Measurements from ENCODE around the gene WDPCP.
"Not testable (repeated sequence)": the region's sequence is repeated elsewhere in the genome, so short reads cannot be mapped to it uniquely, and the experiment has no call there.

The WDPCP gene

DNA sequence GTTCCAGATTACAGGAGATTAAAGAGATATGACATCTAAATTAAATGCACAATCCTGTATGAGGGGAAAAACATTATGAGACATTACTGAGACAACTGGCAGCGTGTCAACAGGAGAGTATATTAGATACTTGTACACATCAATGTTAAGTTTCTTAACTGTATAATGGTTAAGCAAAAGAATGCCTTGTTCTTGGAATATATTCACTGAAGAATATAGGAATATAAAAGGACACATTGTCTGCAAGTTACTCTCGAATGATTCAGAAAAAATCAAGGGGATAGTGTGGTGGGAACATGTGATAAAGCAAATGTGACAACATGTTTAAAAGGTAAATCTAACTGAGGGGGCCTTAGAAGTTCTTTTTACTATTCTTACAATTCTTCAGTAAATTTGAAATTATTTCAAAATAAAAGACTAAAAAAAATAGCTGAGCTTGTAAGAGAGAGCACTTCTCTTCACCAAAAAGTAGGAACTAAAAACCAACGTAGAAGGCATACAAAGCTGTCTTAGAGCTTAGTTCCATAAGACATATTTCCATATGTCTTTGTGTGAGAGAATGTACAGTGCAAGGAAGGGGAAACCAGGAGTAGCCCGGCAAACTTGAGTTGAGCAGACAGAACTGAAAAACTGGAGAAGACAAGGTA is 7.5 kb downstream of the WDPCP start:
- ChIA-PET POLR2A (no interaction called here), CTCF (no interaction called here)
- TF ChIP-seq, protein P1, sequence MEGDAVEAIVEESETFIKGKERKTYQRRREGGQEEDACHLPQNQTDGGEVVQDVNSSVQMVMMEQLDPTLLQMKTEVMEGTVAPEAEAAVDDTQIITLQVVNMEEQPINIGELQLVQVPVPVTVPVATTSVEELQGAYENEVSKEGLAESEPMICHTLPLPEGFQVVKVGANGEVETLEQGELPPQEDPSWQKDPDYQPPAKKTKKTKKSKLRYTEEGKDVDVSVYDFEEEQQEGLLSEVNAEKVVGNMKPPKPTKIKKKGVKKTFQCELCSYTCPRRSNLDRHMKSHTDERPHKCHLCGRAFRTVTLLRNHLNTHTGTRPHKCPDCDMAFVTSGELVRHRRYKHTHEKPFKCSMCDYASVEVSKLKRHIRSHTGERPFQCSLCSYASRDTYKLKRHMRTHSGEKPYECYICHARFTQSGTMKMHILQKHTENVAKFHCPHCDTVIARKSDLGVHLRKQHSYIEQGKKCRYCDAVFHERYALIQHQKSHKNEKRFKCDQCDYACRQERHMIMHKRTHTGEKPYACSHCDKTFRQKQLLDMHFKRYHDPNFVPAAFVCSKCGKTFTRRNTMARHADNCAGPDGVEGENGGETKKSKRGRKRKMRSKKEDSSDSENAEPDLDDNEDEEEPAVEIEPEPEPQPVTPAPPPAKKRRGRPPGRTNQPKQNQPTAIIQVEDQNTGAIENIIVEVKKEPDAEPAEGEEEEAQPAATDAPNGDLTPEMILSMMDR (IDR thresholded peaks at IDR 0.05; ENCODE audit: control extremely low read depth, extremely low read depth, low read depth, missing control alignments), result no peak

DNA sequence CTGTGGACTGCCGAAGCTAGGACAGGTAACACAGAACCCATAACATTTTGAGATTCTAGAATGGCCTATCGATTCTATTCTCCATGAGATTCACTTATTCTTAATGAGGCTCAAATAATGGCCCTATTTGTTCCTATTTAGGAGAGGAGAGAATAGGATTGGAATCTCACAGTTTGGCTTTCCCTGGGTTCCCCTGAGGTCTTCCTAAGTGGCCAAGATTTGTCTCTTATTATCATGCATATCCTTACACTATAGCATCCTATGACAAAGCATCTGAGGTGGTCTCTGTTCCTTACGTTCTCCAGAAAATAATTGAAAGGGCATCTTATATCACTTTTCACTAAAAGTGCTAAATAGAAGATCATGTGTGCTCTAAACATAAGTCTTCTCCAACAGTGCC is 9.5 kb downstream of the WDPCP start:
- CTCF ChIA-PET, result no interaction called here
- TF ChIP-seq, protein P1 (IDR thresholded peaks at IDR 0.05; ENCODE audit: control extremely low read depth, extremely low read depth, low read depth, missing control alignments), result no peak
- POLR2A ChIA-PET, result no interaction called here
- DNase-seq (ENCODE audit: extremely low spot score), result no peak

More for the DNA sequence above, 7.5 kb downstream of the WDPCP start:
- no peak for DNase-seq (ENCODE audit: extremely low spot score)

DNA sequence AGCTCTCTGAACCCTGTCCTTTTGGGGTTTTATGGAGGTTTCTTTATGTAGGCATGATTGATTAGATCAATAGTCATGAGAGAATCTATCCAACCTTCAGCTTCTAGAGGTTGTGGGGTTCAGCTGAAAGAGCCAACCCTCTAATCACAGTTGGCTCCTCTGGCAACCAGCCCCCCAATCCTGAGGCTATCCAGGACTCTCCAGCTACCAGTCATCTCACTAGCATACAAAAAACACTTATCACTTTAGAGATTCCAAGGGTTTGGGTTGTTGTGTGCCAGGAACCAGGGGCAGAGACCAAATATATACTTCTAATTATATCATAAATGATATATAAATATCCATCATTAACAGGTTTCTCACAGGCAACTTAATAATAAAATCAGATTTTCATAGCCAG is 11.7 kb downstream of the WDPCP start:
- TF ChIP-seq, protein P1 (IDR thresholded peaks at IDR 0.05; ENCODE audit: control extremely low read depth, extremely low read depth, low read depth, missing control alignments), result no peak
- ChIA-PET POLR2A (no interaction called here), CTCF (no interaction called here)

DNA sequence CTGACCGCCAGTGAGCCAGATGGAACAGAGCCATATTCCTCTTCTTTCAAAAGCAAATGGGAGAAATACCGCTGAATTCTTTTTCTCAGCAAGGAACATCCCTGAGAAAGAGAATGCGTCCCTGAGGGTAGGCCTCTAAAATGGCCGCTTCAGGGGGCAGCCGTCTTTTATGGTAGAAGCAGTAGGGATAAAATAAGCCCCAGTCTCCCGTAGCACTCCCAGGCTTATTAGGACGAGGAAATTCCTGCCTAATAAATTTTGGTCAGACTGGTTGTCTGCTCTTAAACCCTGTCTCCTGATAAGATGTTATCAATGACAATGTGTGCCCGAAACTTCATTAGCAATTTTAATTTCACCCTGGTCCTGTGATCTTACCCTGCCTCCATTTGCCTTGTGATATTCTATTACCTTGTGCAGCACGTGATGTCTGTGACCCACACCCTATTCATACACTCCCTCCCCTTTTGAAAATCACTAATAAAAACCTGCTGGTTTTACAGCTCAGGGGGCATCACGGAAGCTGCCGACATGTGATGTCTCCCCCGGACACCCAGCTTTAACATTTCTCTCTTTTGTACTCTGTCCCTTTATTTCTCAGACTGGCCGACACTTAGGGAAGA is 14.4 kb downstream of the WDPCP start:
- CTCF ChIA-PET; DNase-seq (ENCODE audit: extremely low spot score); POLR2A ChIA-PET: not testable (repeated sequence)

More for the DNA sequence above, 11.7 kb downstream of the WDPCP start:
- DNase-seq (ENCODE audit: extremely low spot score), result no peak

DNA sequence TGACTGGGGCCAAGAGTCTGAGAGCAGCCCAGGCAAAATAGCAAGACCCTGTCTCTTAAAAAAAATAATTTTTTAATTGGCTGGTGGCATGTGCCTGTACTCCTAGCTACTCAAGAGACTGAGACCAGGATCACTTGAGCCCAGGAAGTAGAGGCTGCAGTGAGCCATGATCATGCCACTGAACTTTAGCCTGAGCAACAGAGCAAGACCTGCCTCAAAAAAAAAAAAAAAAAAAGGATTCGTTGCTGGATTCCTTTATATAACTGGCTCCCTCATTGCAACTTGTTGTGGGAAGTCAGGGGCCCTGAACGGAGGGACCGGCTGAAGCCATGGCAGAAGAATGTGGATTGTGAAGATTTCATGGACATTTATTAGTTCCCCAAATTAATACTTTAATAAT is 15.3 kb downstream of the WDPCP start:
- DNase-seq (ENCODE audit: extremely low spot score); POLR2A ChIA-PET; CTCF ChIA-PET: not testable (repeated sequence)

DNA sequence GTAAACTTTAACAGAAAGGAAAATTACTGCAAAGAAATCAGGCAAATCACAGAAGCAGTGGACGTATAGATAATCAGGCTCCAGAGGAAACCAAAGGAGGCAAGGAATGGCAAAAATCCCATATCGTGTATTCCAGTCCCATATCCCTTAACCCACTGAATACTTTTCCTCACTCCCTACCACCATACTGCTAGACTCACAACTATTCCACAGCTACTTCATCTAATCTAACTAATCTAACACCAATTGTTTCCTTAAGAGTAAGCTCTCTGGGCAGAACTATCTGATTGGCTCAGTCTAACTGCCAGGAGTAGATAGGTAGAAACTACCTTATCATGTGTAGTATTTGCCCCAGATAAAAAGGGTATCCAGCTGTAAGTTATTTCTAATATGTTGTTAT is 16.3 kb downstream of the WDPCP start:
- TF ChIP-seq, protein P1 (IDR thresholded peaks at IDR 0.05; ENCODE audit: control extremely low read depth, extremely low read depth, low read depth, missing control alignments), result no peak
- CTCF ChIA-PET, result interaction anchor here (0.9 kb wide), 1 partner anchor 13 kb away, joined by 3 read pairs; no protein-coding TSS in a partner anchor

DNA sequence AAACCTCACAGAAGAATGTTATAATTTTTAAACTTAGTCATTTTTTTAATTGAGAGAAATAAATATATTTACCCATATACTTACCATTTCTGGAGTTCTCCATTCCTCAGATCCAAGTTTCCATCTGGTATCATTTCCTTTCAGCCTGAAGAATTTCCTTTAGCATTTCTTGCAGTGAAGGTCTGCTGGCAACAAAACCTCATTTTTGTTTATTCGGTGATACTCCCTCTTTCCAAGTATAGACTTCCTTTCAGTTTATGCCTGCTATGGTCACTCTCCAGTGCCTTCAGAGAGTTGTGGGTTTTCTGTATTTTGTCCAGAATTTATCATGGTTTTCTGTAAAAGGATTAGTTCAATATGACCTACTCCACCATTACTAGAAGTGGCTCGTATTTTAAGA is 17.0 kb downstream of the WDPCP start:
- ChIA-PET CTCF (no interaction called here), POLR2A (no interaction called here)
- no peak for DNase-seq (ENCODE audit: extremely low spot score)
- TF ChIP-seq, protein P1 (IDR thresholded peaks at IDR 0.05; ENCODE audit: control extremely low read depth, extremely low read depth, low read depth, missing control alignments), result no peak

More for the DNA sequence above, 16.3 kb downstream of the WDPCP start:
- no peak for DNase-seq (ENCODE audit: extremely low spot score)
- POLR2A ChIA-PET, result no interaction called here

Measured in GM10248 (cell line).